Measurements from ENCODE around the gene CSPG4. TPM values are rescaled to one million over a fixed set of nuclear protein-coding genes. Genes with fewer than 3 reads are reported as not detected.

The CSPG4 gene
- total and polyA plus RNA-seq, 2 of the 8 experiments (the other 6 are each of a cell fraction or from before 2014, with no cell fraction given): 1.4 to 3.0 TPM

- Histone ChIP-seq H3K79me1 (ENCODE audit: low read depth, low read length) (no peaks in the 10 kb centered on the region), H2AFZ (ENCODE audit: low read length) (no peak overlapping the region), H3K27me3 (replicated peaks in 1 of 4; ENCODE audit: control insufficient read depth in 3 of 4, extremely low read depth in 1 of 4, insufficient read depth in 3 of 4, low read length in 3 of 4) (no peaks in the 10 kb centered on the region), H2BK20ac (ENCODE audit: low read length) (no peak overlapping the region), H2BK120ac (replicated peaks; ENCODE audit: low read depth, low read length) (no peak overlapping the region), H3K4me1 (replicated peaks in 1 of 4; ENCODE audit: control insufficient read depth in 3 of 4, insufficient read depth in 4 of 4, low read length in 3 of 4) (peaks cover 7 to 14% (median 9%) of the 10 kb centered on the region in 4 experiments), H3K4ac (replicated peaks; ENCODE audit: insufficient read length, low read depth, low read length) (no peak overlapping the region), H3K36me3 (ENCODE audit: control insufficient read depth in 2 of 4, insufficient read depth in 4 of 4, low read length in 3 of 4) (no peaks in the 10 kb centered on the region), H3K4me3 (ENCODE audit: extremely low read depth in 1 of 4, insufficient read depth in 2 of 4, low read depth in 3 of 4, low read length in 4 of 4) (no peak overlapping the region), H4K5ac (ENCODE audit: insufficient read length, low read depth, low read length) (no peak overlapping the region), H3K14ac (ENCODE audit: insufficient read length) (no peak overlapping the region), H3K23ac (ENCODE audit: insufficient read length) (no peak overlapping the region), H4K20me1 (replicated peaks in 1 of 2; ENCODE audit: control insufficient read depth in 1 of 2, insufficient read depth in 2 of 2, low read length in 2 of 2) (no peaks in the 10 kb centered on the region), H3K27ac (ENCODE audit: low read depth, low read length) (no peak overlapping the region), H2AK5ac (ENCODE audit: low read depth, low read length) (no peak overlapping the region), H3K23me2 (ENCODE audit: low read depth, low read length) (no peaks in the 10 kb centered on the region), H3K79me2 (ENCODE audit: control insufficient read depth in 1 of 2, insufficient read depth in 2 of 2, low read length in 2 of 2) (no peaks in the 10 kb centered on the region), H3K56ac (replicated peaks; ENCODE audit: insufficient read length, low read depth, low read length) (no peak overlapping the region), H3K18ac (ENCODE audit: extremely low read depth, low read length) (no peak overlapping the region), H3K9me3 (ENCODE audit: insufficient read depth in 2 of 2, low read depth in 1 of 2, low read length in 1 of 2) (no peaks in the 10 kb centered on the region), H2BK15ac (ENCODE audit: low read length) (no peak overlapping the region), H4K8ac (ENCODE audit: extremely low read depth, insufficient read depth, low read length) (no peak overlapping the region; the same call in 1 of the 2 replicates), H3K4me2 (ENCODE audit: insufficient read depth in 1 of 2, low read depth in 2 of 2, low read length in 2 of 2) (0 out of 4 replicates have a peak overlapping the region, but pooled peaks of 1 of the 2 experiments have one; percentile 21), H2BK5ac (ENCODE audit: low read depth, low read length) (no peak overlapping the region), H4K91ac (replicated peaks; ENCODE audit: insufficient read length, low read length) (no peak overlapping the region), H3K9ac (replicated peaks in 1 of 4; ENCODE audit: extremely low read depth in 1 of 4, low read depth in 3 of 4, low read length in 3 of 4) (no peak overlapping the region), H2BK12ac (ENCODE audit: low read depth, low read length) (peak overlapping the region; percentile 51; the same call in 1 of the 2 replicates)
- FAIRE-seq (peak; percentile 50), DNase-seq (ENCODE audit: low read depth in 1 of 2, low spot score in 2 of 2) (no peak)
- WGBS, 2 experiments (ENCODE audit: extremely low coverage in 1 of 2, insufficient coverage in 1 of 2, insufficient read length in 1 of 2, insufficient replicate concordance in 2 of 2, low coverage in 1 of 2, low lambda C conversion rate in 2 of 2, missing lambda C conversion rate in 1 of 2): 85% methylated on average over 14 of the region's 14 CpGs; no CpG with 5 or more reads in 1 of the 2 experiments
- ChIA-PET CTCF (ENCODE audit: partially characterized antibody) (interaction anchor here (0.9 to 7.4 kb wide), 9 partner anchors 10 to 130 kb away, joined by 3 to 60 read pairs (median 4); partner anchors contain the start of genes IMP3 and SNX33), POLR2A (ENCODE audit: partially characterized antibody) (interaction anchor here (1.1 to 2.7 kb wide), 6 partner anchors 9 to 33 kb away, joined by 3 to 10 read pairs (median 6); partner anchors contain the start of genes IMP3 and SNX33)
- TF ChIP-seq RAD21 (IDR thresholded peaks at IDR 0.05 in 1 of 2, conservative IDR thresholded peaks at IDR 0.05 in 1 of 2; ENCODE audit: low read depth in 2 of 2, low read length in 2 of 2): no peak
- TF ChIP-seq CBX8 (IDR thresholded peaks at IDR 0.05; ENCODE audit: borderline replicate concordance, low read depth, low read length): no peak
- TF ChIP-seq SRF (IDR thresholded peaks at IDR 0.05; ENCODE audit: low read depth, low read length): no peak
- TF ChIP-seq JUN (IDR thresholded peaks at IDR 0.05; ENCODE audit: low read depth, low read length): no peak
- no peak for TF ChIP-seq TEAD4 (IDR thresholded peaks at IDR 0.05; ENCODE audit: low read depth, low read length)
- no peak for TF ChIP-seq TCF12 (IDR thresholded peaks at IDR 0.05; ENCODE audit: low read depth, low read length)
- no peak for TF ChIP-seq EGR1 (IDR thresholded peaks at IDR 0.05; ENCODE audit: borderline replicate concordance, low read depth, low read length)
- no peak for TF ChIP-seq PHF8 (conservative IDR thresholded peaks at IDR 0.05; ENCODE audit: low read depth, low read length)
- TF ChIP-seq SIRT6 (IDR thresholded peaks at IDR 0.05; ENCODE audit: low read length): no peak
- TF ChIP-seq EZH2 (IDR thresholded peaks at IDR 0.05; ENCODE audit: low read depth, low read length, severe bottlenecking): no peak
- TF ChIP-seq CHD1 (IDR thresholded peaks at IDR 0.05; ENCODE audit: low read depth, low read length): no peak
- no peak for TF ChIP-seq HDAC6 (IDR thresholded peaks at IDR 0.05; ENCODE audit: low read depth, low read length)
These were observed 39.8 kb downstream of the CSPG4 start for GRCh38 chr15:75672646-75673425.

All from H1 (cell line).